Smooth muscle cell (in vitro differentiated cells): Measurements from ENCODE around the gene ARL14. TPM values are rescaled to one million over a fixed set of nuclear protein-coding genes. Genes with fewer than 3 reads are reported as not detected.
A peak's percentile ranks its signal among the peaks of the same experiment; 100 is the strongest.

Experiments
- DNase-seq: peaks from one replicate; lab custom pipeline; 2025; ENCODE audit not compliant: unreplicated experiment; lab: John Stamatoyannopoulos, UW
- H2AFZ ChIP-seq: fragments of 200-600 bp; sonication (generic); 2 replicates; pipeline ENCODE4 v1.6.0; 2016; ENCODE audit warnings: antibody characterized with exemption, low read depth, mild to moderate bottlenecking
- H3F3A ChIP-seq: fragments of 200-600 bp; sonication (generic); 2 replicates; pipeline ENCODE4 v1.6.0; 2017; ENCODE audit warnings: antibody characterized with exemption, low read depth
- H3K27ac ChIP-seq: fragments of 200-600 bp; sonication (generic); 2 replicates; pipeline ENCODE4 v1.5.1; 2016; ENCODE audit warnings: low read depth, mild to moderate bottlenecking
- H3K27me3 ChIP-seq: fragments of 200-600 bp; sonication (generic); 2 replicates; pipeline ENCODE4 v1.6.1; 2016; ENCODE audit warnings: low read depth, mild to moderate bottlenecking
- H3K36me3 ChIP-seq: fragments of 200-600 bp; sonication (generic); 2 replicates; pipeline ENCODE4 v1.5.1; 2016; ENCODE audit warnings: low read depth
- H3K4me1 ChIP-seq: fragments of 200-600 bp; sonication (generic); 2 replicates; pipeline ENCODE4 v1.5.1; 2016; ENCODE audit warnings: low read depth
- H3K4me2 ChIP-seq: fragments of 200-600 bp; sonication (generic); 2 replicates; pipeline ENCODE4 v1.6.0; 2016; ENCODE audit warnings: mild to moderate bottlenecking
- H3K4me3 ChIP-seq: fragments of 200-600 bp; sonication (generic); 2 replicates; pipeline ENCODE4 v1.5.1; 2016; ENCODE audit warnings: mild to moderate bottlenecking
- H3K79me2 ChIP-seq: fragments of 200-600 bp; sonication (generic); 2 replicates; pipeline ENCODE4 v1.6.0; 2016; ENCODE audit warnings: low read depth, mild to moderate bottlenecking
- H3K9ac ChIP-seq: fragments of 200-600 bp; sonication (generic); 2 replicates; pipeline ENCODE4 v1.6.0; 2016; ENCODE audit warnings: low read depth
- H3K9me3 ChIP-seq: fragments of 200-600 bp; sonication (generic); replicated peaks from 2 replicates; pipeline ENCODE4 v1.5.1; 2016; ENCODE audit warnings: low read depth
- H4K20me1 ChIP-seq: fragments of 200-600 bp; sonication (generic); 2 replicates; pipeline ENCODE4 v1.6.0; 2016; ENCODE audit warnings: low read depth
- CTCF ChIP-seq: fragments of 200-600 bp; sonication (generic); IDR thresholded peaks from 2 replicates; pipeline ENCODE4 v1.5.1; 2017; ENCODE audit warnings: borderline replicate concordance, mild to moderate bottlenecking, antibody characterized with exemption; ENCODE audit not compliant: insufficient read depth, poor library complexity, severe bottlenecking
- WGBS: methylation state at CpG from one replicate; pipeline ENCODE4 v1.1.7; 2016; ENCODE audit warnings: low lambda C conversion rate; 5-methylcytosine and 5-hydroxymethylcytosine counted together
- polyA plus RNA-seq: library from polyadenylated mRNA; unstranded; fragments of >200 nt; fragmentation: Nextera tagmentation; extraction: Ambion mirVana; gene quantifications from 2 replicates; pipeline ENCODE4 v1.2.1, GENCODE V29; 2016
- total RNA-seq: library from RNA; depleted of rRNA; stranded (reverse); fragments of >200 nt; gene quantifications from 2 replicates; pipeline ENCODE4 v1.2.3, GENCODE V29; 2014

Gene ARL14
- total RNA-seq = 1.1 and 1.2 TPM in 2 replicates
- polyA plus RNA-seq = not detected in 2 replicates

GRCh38 chr3:160676547-160677303 is at the start of gene ARL14:
Gene ARL14 (plus strand): TSS chr3:160677160. CDS start chr3:160677347, 187 bp downstream.
- Histone ChIP-seq H3K4me2 (peak within 1 kb of the TSS; percentile 16), H4K20me1 (no peaks in the 10 kb centered on the region), H3K4me1 (peaks cover 11% of the 10 kb centered on the region), H3K4me3 (peak within 1 kb of the TSS; percentile 10), H2AFZ (peak within 1 kb of the TSS; percentile 43), H3K9me3 (no peaks in the 10 kb centered on the region), H3K27ac (peak within 1 kb of the TSS; percentile 90), H3K36me3 (no peaks in the 10 kb centered on the region), H3F3A (no peaks in the 10 kb centered on the region), H3K79me2 (no peaks in the 10 kb centered on the region), H3K27me3 (no peaks in the 10 kb centered on the region), H3K9ac (peak within 1 kb of the TSS; percentile 52)
- whole genome bisulfite sequencing = 66% methylated on average over 4 of the region's 4 CpGs
- DNase-seq = no peak
- TF ChIP-seq CTCF = no peak

DNA sequence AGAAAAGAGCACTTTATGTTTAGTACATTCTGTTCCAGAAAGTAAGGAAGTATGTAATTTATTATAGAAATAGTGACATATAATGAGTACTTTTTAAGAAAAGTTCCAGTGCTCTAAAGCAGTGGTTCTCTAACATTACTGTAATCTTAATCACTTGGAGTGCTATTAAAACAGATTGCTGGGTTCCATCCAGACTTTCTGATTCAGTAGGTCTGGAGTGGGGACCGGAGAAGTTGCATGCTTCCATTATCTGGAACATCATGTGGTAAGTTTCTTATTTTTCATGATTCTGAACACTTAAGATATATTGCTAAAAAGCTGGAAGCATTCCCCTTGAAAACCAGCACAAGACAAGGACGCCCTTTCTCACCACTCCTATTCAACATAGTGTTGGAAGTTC is 47.5 kb upstream of the ARL14 start:
- Histone ChIP-seq H3K9ac (no peak overlapping the region), H3K27me3 (no peaks in the 10 kb centered on the region), H4K20me1 (no peaks in the 10 kb centered on the region), H3K4me2 (no peak overlapping the region), H2AFZ (no peak overlapping the region), H3K4me3 (no peak overlapping the region), H3K79me2 (no peaks in the 10 kb centered on the region), H3K27ac (no peak overlapping the region), H3K9me3 (no peaks in the 10 kb centered on the region), H3K36me3 (no peaks in the 10 kb centered on the region), H3F3A (no peaks in the 10 kb centered on the region), H3K4me1 (no peaks in the 10 kb centered on the region)
- TF ChIP-seq CTCF = no peak
- DNase-seq = no peak
- WGBS = 90% methylated on average over 2 of the region's 2 CpGs

- Histone ChIP-seq H4K20me1 (no peaks in the 10 kb centered on the region), H3K9me3 (no peaks in the 10 kb centered on the region), H3K4me2 (no peak overlapping the region), H2AFZ (no peak overlapping the region), H3K27ac (no peak overlapping the region), H3K27me3 (no peaks in the 10 kb centered on the region), H3K4me3 (no peak overlapping the region), H3K9ac (no peak overlapping the region), H3K79me2 (no peaks in the 10 kb centered on the region), H3K36me3 (no peaks in the 10 kb centered on the region), H3F3A (no peaks in the 10 kb centered on the region), H3K4me1 (no peaks in the 10 kb centered on the region)
- TF ChIP-seq CTCF = no peak
- WGBS = 87% methylated on average over 4 of the region's 4 CpGs
- no peak for DNase-seq
These were observed 43.4 kb upstream of the ARL14 start for GRCh38 chr3:160633361-160634083.

- no peak for TF ChIP-seq CTCF
- no peaks in the 10 kb centered on the region for H4K20me1 ChIP-seq
- H3K9me3 ChIP-seq = no peaks in the 10 kb centered on the region
- no peak for DNase-seq
- no peaks in the 10 kb centered on the region for H3K4me1 ChIP-seq
- no peak overlapping the region for H3K4me3 ChIP-seq
- no peak overlapping the region for H3K4me2 ChIP-seq
- no peak overlapping the region for H2AFZ ChIP-seq
- no peak overlapping the region for H3K9ac ChIP-seq
- H3K79me2 ChIP-seq = no peaks in the 10 kb centered on the region
- no peak overlapping the region for H3K27ac ChIP-seq
- no peaks in the 10 kb centered on the region for H3F3A ChIP-seq
- no peaks in the 10 kb centered on the region for H3K36me3 ChIP-seq
- H3K27me3 ChIP-seq = no peaks in the 10 kb centered on the region
These were observed 41.7 kb upstream of the ARL14 start for GRCh38 chr3:160635213-160635612.
